ENCODE measurements around the gene RSBN1.
"Not testable (repeated sequence)": the region's sequence is repeated elsewhere in the genome, so short reads cannot be mapped to it uniquely, and the experiment has no call there.

- not testable (repeated sequence) for TF ChIP-seq POLR2A, CTCF (IDR thresholded peaks at IDR 0.05)
Observed at GRCh38 chr1:113852694-113853093, 40.4 kb upstream of the RSBN1 start.
